Neural cell (in vitro differentiated cells): Measurements from ENCODE around the gene C16orf90. TPM values are rescaled to one million over a fixed set of nuclear protein-coding genes. Genes with fewer than 3 reads are reported as not detected.

Source experiments
- H2AFZ ChIP-seq: fragments of 200-600, 300-800 bp; sonication (generic), shearing (Covaris generic); 2 replicates; pipeline ENCODE4 v1.6.0; 2014; ENCODE audit warnings: low read depth, mild to moderate bottlenecking, antibody characterized with exemption, low read length, moderate library complexity
- H3F3A ChIP-seq: fragments of 200-600 bp; shearing (Covaris generic); 2 replicates; pipeline ENCODE4 v1.6.1; 2016; ENCODE audit warnings: mild to moderate bottlenecking, moderate library complexity, mixed read lengths, antibody characterized with exemption, low read length; ENCODE audit not compliant: insufficient read depth, poor library complexity, severe bottlenecking
- H3K27ac ChIP-seq: fragments of 200-600, 300-800 bp; sonication (generic), shearing (Covaris generic); 2 replicates; pipeline ENCODE4 v1.5.1; 2014; ENCODE audit warnings: mild to moderate bottlenecking, low read length, moderate library complexity
- H3K27me3 ChIP-seq: fragments of 300-800, 200-600 bp; sonication (generic), shearing (Covaris generic); 2 replicates; pipeline ENCODE4 v1.6.0; 2014; ENCODE audit warnings: mild to moderate bottlenecking, low read depth, low read length, moderate library complexity; ENCODE audit not compliant: insufficient read depth
- H3K36me3 ChIP-seq: fragments of 300-800, 200-600 bp; sonication (generic), shearing (Covaris generic); 2 replicates; pipeline ENCODE4 v1.5.1; 2014; ENCODE audit warnings: mild to moderate bottlenecking, antibody characterized with exemption, low read length, moderate library complexity; ENCODE audit not compliant: insufficient read depth
- H3K4me2 ChIP-seq: fragments of 300-800, 200-600 bp; sonication (generic), shearing (Covaris generic); 2 replicates; pipeline ENCODE4 v1.6.0; 2014; ENCODE audit warnings: mild to moderate bottlenecking, low read length
- H3K4me3 ChIP-seq: fragments of 300-800, 200-600 bp; sonication (generic), shearing (Covaris generic); 2 replicates; pipeline ENCODE4 v1.5.1; 2014; ENCODE audit warnings: mild to moderate bottlenecking, low read length, moderate library complexity
- H3K79me2 ChIP-seq: fragments of 200-600 bp; shearing (Covaris generic); replicated peaks from 2 replicates; pipeline ENCODE4 v1.6.0; 2014; ENCODE audit warnings: mild to moderate bottlenecking, low read length, moderate library complexity; ENCODE audit not compliant: insufficient read depth
- H3K9ac ChIP-seq: fragments of 300-800, 200-600 bp; sonication (generic), shearing (Covaris generic); 2 replicates; pipeline ENCODE4 v1.6.1; 2016; ENCODE audit warnings: mild to moderate bottlenecking, low read length, mixed read lengths
- H3K9me2 ChIP-seq: fragments of 200-600 bp; shearing (Covaris generic); 2 replicates; pipeline ENCODE4 v1.6.1; 2016; ENCODE audit warnings: mild to moderate bottlenecking, low read length, mixed read lengths; ENCODE audit not compliant: insufficient read depth
- H3K9me3 ChIP-seq: fragments of 200-600, 300-800 bp; sonication (generic), shearing (Covaris generic); 2 replicates; pipeline ENCODE4 v1.6.1; 2016; ENCODE audit warnings: mild to moderate bottlenecking, mixed run types, low read length, moderate library complexity, mixed read lengths
- H4K20me1 ChIP-seq: fragments of 200-600 bp; shearing (Covaris generic); 2 replicates; pipeline ENCODE4 v1.6.1; 2016; ENCODE audit warnings: mild to moderate bottlenecking, mixed run types; ENCODE audit not compliant: insufficient read depth
- EP300 ChIP-seq: fragments of 450-650 bp; conservative IDR thresholded peaks from 2 replicates; pipeline ENCODE4 v1.6.1; 2014; ENCODE audit warnings: antibody characterized with exemption, mild to moderate bottlenecking, moderate library complexity; ENCODE audit not compliant: poor library complexity, severe bottlenecking
- EZH2 ChIP-seq: fragments of 200-600, 300-800 bp; shearing (Covaris generic), sonication (generic); IDR thresholded peaks from 2 replicates; pipeline ENCODE4 v1.6.1; 2014; ENCODE audit warnings: antibody characterized with exemption, low read length, borderline replicate concordance, mild to moderate bottlenecking; ENCODE audit not compliant: insufficient read depth, poor library complexity, severe bottlenecking
- MXI1 ChIP-seq: fragments of 450-650 bp; conservative IDR thresholded peaks from 2 replicates; pipeline ENCODE4 v1.6.1; 2014; ENCODE audit warnings: antibody characterized with exemption, mild to moderate bottlenecking; ENCODE audit not compliant: poor library complexity, severe bottlenecking
- POLR2AphosphoS5 ChIP-seq: IDR thresholded peaks from 2 replicates; pipeline ENCODE4 v1.6.1; 2012
- RAD21 ChIP-seq: fragments of 450-650 bp; conservative IDR thresholded peaks from 2 replicates; pipeline ENCODE4 v1.6.1; 2014; ENCODE audit warnings: antibody characterized with exemption, mild to moderate bottlenecking, moderate library complexity
- SMC3 ChIP-seq: fragments of 450-650 bp; conservative IDR thresholded peaks from 2 replicates; pipeline ENCODE4 v1.6.1; 2014; ENCODE audit warnings: antibody characterized with exemption, mild to moderate bottlenecking, moderate library complexity; ENCODE audit not compliant: poor library complexity
- TAF1 ChIP-seq: IDR thresholded peaks from 2 replicates; pipeline ENCODE4 v1.6.1; 2012; ENCODE audit warnings: low read depth
- polyA plus RNA-seq: library from polyadenylated mRNA; depleted of rRNA; stranded (reverse); fragments of >200 nt; gene quantifications from 2 replicates; pipeline ENCODE4 v1.2.3, GENCODE V29; 2014
- TF ChIP-seq, protein P1 (sequence below): IDR thresholded peaks from 2 replicates; pipeline ENCODE4 v1.6.1; 2012; ENCODE audit warnings: borderline replicate concordance
- TF ChIP-seq, protein P2 (sequence below): fragments of 450-650 bp; IDR thresholded peaks from 2 replicates; pipeline ENCODE4 v1.5.1; 2014; ENCODE audit warnings: antibody characterized with exemption, mild to moderate bottlenecking, moderate library complexity; ENCODE audit not compliant: poor library complexity, severe bottlenecking

The C16orf90 gene
- polyA plus RNA-seq, 1 donor from 2014 or later = not detected

DNA sequence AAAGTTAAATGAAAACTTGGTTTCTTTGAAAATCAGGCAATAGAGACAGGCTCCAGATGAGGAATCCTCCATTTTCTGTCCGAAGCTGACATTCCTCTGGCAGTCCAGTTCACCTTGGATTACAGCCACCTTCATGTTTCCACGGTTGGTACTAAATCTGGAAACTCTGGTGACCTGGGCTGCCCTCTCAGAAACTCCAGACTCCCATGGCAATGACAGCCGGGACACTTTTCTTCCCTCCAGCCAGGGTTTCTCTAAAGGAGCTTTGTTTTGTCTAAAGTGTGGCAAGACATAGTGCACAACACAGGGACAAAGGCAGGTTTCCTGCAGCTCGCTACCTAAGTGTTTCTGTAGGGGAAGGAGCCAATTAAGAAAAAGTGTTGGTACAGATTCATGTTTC lies 41.6 kb upstream of the C16orf90 start:
- Histone ChIP-seq H3K9ac (no peak overlapping the region), H4K20me1 (no peaks in the 10 kb centered on the region), H3K79me2 (no peaks in the 10 kb centered on the region), H3K9me3 (no peaks in the 10 kb centered on the region), H3K36me3 (no peaks in the 10 kb centered on the region), H3K9me2 (no peaks in the 10 kb centered on the region), H3K4me2 (no peak overlapping the region), H3K4me3 (no peak overlapping the region), H2AFZ (no peak overlapping the region), H3K27me3 (no peaks in the 10 kb centered on the region), H3K27ac (no peak overlapping the region), H3F3A (no peaks in the 10 kb centered on the region)
- TF ChIP-seq, protein P1, sequence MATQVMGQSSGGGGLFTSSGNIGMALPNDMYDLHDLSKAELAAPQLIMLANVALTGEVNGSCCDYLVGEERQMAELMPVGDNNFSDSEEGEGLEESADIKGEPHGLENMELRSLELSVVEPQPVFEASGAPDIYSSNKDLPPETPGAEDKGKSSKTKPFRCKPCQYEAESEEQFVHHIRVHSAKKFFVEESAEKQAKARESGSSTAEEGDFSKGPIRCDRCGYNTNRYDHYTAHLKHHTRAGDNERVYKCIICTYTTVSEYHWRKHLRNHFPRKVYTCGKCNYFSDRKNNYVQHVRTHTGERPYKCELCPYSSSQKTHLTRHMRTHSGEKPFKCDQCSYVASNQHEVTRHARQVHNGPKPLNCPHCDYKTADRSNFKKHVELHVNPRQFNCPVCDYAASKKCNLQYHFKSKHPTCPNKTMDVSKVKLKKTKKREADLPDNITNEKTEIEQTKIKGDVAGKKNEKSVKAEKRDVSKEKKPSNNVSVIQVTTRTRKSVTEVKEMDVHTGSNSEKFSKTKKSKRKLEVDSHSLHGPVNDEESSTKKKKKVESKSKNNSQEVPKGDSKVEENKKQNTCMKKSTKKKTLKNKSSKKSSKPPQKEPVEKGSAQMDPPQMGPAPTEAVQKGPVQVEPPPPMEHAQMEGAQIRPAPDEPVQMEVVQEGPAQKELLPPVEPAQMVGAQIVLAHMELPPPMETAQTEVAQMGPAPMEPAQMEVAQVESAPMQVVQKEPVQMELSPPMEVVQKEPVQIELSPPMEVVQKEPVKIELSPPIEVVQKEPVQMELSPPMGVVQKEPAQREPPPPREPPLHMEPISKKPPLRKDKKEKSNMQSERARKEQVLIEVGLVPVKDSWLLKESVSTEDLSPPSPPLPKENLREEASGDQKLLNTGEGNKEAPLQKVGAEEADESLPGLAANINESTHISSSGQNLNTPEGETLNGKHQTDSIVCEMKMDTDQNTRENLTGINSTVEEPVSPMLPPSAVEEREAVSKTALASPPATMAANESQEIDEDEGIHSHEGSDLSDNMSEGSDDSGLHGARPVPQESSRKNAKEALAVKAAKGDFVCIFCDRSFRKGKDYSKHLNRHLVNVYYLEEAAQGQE = no peak

DNA sequence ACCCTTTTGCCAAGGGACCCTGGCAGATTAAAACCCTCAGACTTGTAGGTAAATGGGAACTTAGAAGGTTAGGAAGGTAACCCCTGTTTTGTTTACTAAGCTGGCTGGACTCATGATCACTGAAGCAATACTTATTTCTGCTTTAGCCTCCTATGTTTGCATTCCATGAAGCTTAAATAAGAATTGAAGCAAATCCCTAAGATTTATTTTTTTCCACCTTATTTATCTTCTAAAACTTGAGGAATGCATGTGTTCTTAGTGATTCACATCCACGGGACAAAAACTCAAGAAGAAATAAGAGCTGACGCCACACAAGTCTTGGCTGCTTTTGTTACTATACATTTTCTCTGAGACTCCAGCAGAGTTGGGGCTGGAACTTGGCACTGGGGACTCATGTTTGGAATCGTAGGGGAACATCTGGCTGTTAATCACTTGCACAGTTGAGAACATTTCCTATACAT lies 41.0 kb upstream of the C16orf90 start:
- no peak overlapping the region for H3K4me3 ChIP-seq
- H3K27ac ChIP-seq = no peak overlapping the region
- H2AFZ ChIP-seq = no peak overlapping the region
- H3K36me3 ChIP-seq = no peaks in the 10 kb centered on the region
- H4K20me1 ChIP-seq = no peaks in the 10 kb centered on the region
- H3K9ac ChIP-seq = no peak overlapping the region
- TF ChIP-seq, protein P1 = no peak
- TF ChIP-seq MXI1 (no peak), EP300 (no peak), TAF1 (no peak), SMC3 (no peak), POLR2AphosphoS5 (no peak), EZH2 (no peak), RAD21 (no peak)
- TF ChIP-seq, protein P2, sequence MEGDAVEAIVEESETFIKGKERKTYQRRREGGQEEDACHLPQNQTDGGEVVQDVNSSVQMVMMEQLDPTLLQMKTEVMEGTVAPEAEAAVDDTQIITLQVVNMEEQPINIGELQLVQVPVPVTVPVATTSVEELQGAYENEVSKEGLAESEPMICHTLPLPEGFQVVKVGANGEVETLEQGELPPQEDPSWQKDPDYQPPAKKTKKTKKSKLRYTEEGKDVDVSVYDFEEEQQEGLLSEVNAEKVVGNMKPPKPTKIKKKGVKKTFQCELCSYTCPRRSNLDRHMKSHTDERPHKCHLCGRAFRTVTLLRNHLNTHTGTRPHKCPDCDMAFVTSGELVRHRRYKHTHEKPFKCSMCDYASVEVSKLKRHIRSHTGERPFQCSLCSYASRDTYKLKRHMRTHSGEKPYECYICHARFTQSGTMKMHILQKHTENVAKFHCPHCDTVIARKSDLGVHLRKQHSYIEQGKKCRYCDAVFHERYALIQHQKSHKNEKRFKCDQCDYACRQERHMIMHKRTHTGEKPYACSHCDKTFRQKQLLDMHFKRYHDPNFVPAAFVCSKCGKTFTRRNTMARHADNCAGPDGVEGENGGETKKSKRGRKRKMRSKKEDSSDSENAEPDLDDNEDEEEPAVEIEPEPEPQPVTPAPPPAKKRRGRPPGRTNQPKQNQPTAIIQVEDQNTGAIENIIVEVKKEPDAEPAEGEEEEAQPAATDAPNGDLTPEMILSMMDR = no peak
- H3K9me2 ChIP-seq = no peaks in the 10 kb centered on the region
- no peaks in the 10 kb centered on the region for H3K9me3 ChIP-seq
- no peak overlapping the region for H3K4me2 ChIP-seq
- no peaks in the 10 kb centered on the region for H3K79me2 ChIP-seq
- no peaks in the 10 kb centered on the region for H3K27me3 ChIP-seq
- H3F3A ChIP-seq = no peaks in the 10 kb centered on the region
